Measurements from ENCODE around the gene DNM3.

DNM3 gene

DNA sequence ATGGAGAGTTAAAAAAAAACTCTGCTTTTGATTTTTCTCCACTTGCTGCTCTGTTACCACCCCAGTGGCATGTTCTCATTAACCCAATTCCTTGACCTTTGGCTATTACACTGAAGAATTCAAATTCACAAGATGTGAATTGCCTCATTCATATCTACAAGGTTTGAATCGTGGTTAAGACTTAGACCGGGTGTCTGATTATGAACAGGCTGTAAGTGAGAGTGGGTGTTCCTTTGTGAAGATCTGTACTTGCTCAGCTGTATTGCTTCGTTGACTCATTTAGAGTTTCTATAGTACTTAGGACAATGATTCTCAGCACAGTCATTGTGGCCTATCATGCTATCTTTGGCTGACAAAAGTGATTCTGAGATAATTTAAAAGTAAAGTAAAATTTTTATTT, 36.4 kb downstream of the DNM3 start:
- H3K4me3 ChIP-seq (replicated peaks; ENCODE audit: low read depth, low read length): no peak overlapping the region
- no peak for DNase-seq (ENCODE audit: low read depth)
- TF ChIP-seq, protein P1, sequence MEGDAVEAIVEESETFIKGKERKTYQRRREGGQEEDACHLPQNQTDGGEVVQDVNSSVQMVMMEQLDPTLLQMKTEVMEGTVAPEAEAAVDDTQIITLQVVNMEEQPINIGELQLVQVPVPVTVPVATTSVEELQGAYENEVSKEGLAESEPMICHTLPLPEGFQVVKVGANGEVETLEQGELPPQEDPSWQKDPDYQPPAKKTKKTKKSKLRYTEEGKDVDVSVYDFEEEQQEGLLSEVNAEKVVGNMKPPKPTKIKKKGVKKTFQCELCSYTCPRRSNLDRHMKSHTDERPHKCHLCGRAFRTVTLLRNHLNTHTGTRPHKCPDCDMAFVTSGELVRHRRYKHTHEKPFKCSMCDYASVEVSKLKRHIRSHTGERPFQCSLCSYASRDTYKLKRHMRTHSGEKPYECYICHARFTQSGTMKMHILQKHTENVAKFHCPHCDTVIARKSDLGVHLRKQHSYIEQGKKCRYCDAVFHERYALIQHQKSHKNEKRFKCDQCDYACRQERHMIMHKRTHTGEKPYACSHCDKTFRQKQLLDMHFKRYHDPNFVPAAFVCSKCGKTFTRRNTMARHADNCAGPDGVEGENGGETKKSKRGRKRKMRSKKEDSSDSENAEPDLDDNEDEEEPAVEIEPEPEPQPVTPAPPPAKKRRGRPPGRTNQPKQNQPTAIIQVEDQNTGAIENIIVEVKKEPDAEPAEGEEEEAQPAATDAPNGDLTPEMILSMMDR (IDR thresholded peaks at IDR 0.05; ENCODE audit: low read length, missing control alignments): no peak

DNA sequence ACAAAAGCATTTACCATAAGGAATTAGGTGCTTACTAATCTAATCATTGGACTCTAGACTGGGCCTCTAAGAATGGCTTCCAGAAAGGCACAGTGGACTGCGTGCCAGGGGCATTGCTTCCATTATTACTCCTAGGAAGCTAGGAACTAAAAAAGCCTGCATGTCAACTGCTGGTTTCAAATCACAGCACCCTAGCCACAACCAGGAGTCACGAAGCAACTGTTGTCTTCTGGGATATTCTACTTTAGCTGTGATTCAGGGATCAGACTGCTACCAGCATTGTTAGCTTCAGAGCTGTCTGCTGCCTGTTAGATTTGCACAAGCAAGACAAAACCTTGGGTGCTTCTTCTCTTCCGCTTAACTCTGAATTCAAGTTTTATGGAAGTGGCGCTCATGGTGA, 38.3 kb downstream of the DNM3 start:
- H3K4me3 ChIP-seq (replicated peaks; ENCODE audit: low read depth, low read length): no peak overlapping the region
- DNase-seq (ENCODE audit: low read depth): no peak
- TF ChIP-seq, protein P1 (IDR thresholded peaks at IDR 0.05; ENCODE audit: low read length, missing control alignments): no peak

DNA sequence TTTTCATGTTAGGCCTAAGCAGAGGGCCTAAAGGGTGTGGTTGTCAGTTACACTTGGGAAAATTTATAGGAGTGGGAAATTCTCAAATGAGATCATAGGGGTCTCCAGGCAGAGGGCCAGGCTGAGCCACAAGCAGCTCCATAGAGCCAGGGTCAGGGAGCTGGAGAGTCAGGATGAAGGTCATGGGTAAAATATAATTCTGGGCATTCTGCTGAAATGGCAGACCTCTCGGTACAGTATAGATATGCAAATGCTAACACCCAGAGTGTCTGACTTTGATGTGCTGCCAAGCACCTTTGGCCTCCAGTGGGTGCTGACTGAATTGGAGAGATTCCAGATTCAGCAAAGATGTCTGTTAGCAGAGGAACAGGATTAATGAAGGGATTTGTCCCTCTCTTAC, 40.1 kb downstream of the DNM3 start:
- DNase-seq (ENCODE audit: low read depth): no peak
- TF ChIP-seq, protein P1 (IDR thresholded peaks at IDR 0.05; ENCODE audit: low read length, missing control alignments): no peak
- H3K4me3 ChIP-seq (replicated peaks; ENCODE audit: low read depth, low read length): no peak overlapping the region

DNA sequence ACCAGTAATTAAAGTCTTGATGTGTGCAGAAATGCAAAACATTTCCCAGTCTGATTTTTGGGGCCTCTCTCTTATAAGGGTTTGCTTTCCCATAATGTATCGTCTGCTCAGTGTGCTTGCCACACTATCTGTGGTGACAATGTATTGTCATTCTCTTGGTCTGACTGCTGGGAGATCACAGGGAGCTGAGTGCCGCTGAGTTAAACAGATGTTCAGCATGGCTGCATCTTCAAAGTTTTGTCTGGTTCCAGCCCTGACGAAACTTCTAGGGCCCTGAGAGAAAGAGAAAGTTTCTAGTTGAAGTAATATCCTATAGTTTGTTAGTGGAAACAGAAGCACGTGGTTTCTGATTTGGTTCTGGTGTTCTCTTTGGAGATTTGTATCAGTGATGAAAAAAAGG, 42.6 kb downstream of the DNM3 start:
- DNase-seq (ENCODE audit: low read depth): no peak
- H3K4me3 ChIP-seq (replicated peaks; ENCODE audit: low read depth, low read length): no peak overlapping the region
- TF ChIP-seq, protein P1 (IDR thresholded peaks at IDR 0.05; ENCODE audit: low read length, missing control alignments): no peak

DNA sequence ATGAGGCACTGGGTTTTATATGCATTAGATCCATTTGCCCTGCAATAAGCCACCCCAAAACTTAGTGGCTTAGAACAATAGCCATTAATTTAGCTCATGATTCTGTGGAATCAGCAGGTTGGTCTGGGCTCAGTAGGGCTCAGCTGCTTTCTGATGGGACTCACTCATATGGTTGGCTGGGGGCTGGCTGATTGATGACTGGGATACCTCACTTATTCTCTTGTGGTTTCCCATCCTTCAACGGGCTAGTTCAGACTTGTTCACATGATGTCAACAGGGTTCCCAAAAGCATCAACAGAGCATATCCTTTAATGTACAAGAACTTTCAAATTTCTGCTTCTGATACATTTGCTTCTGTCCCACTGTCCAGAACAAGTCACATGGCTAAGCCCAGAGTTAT, 43.2 kb downstream of the DNM3 start:
- TF ChIP-seq, protein P1 (IDR thresholded peaks at IDR 0.05; ENCODE audit: low read length, missing control alignments): no peak
- no peak for DNase-seq (ENCODE audit: low read depth)
- no peak overlapping the region for H3K4me3 ChIP-seq (replicated peaks; ENCODE audit: low read depth, low read length)

DNA sequence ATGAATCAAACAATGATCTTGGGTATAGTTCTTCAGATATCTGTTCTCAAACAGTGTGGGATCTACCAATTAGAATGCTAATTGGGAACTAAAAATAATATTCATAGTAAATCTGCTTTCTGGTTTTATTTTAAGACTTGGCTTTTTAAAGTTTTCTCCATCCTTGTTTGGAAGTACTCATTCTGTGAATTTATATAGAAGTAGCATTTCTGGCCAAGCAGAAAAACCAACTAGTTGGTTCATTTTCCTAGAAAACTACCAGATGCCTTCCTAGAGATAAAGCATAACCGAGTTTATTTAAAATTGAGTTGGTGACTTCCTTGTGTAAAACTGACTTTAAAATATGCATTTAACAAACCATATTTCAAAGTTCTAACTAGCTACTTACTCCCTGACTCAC, 48.8 kb downstream of the DNM3 start:
- TF ChIP-seq, protein P1 (IDR thresholded peaks at IDR 0.05; ENCODE audit: low read length, missing control alignments): no peak
- DNase-seq (ENCODE audit: low read depth): no peak
- no peak overlapping the region for H3K4me3 ChIP-seq (replicated peaks; ENCODE audit: low read depth, low read length)

DNA sequence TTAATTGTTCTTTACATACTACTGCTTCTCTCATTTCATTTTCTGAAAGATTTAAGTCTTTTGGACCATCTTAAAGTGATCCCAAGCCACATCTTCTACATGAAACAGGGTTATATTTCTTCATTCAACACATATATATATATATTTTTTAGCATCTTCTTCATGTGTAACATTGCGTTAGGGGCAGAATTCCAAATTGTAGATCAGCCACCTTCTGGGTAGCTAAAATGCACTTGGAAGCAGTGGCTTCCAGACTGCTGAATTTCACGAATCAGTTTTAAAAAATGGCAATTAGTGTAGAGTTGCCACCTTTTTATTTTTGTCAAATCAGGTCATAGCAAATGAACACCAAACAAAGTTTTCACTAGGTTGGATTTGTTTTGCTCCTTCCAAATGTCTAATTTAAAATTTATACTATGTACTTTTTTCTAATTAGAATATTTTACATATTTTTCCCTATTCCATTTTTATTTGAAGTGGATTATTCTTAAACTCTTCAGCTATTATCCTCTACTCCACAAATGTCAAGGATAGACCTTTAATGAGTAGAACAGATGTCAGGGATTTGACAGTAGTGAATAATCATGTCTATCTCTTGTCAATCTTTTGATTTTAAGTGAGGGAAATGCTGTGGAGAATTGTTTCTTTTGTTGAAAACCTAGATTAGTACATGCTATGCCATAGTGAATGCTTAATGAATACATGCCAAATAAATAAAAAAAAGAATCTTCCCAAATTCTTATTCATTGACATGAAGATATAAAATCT, 55.8 kb downstream of the DNM3 start:
- DNase-seq (ENCODE audit: low read depth): no peak
- TF ChIP-seq, protein P1 (IDR thresholded peaks at IDR 0.05; ENCODE audit: low read length, missing control alignments): no peak
- H3K4me3 ChIP-seq (replicated peaks; ENCODE audit: low read depth, low read length): no peak overlapping the region
